Measurements from ENCODE around the gene PIGW. TPM values are rescaled to one million over a fixed set of nuclear protein-coding genes. Genes with fewer than 3 reads are reported as not detected.

Gene PIGW
- total and polyA plus RNA-seq, 4 donors = 6.2 to 15.4 (median 10.6) TPM

DNA sequence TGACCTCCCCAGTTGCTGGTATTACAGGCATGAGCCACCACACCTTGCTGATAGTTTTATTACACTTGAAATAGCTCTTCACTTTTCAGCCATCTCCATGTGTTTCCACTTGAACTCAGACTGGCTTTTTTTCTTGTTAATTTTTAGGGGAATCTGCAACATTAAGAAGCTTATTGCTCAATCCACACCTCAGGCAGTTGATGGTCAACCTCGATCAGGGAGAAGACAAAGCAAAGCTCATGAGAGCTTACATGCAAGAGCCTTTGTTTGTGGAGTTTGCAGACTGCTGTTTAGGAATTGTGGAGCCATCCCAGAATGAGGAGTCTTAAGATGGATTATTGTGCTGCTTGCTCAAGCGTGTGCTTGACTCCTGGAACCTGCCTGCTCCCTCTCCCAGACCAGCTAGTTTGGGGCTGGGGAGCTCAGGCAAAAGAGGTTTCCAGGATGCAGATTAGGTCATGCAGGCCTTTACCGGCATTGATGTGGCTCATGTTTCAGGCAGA lies 39.7 kb upstream of the PIGW start:
- Histone ChIP-seq H3K9me3 (ENCODE audit: control insufficient read depth in 4 of 4, insufficient read depth in 3 of 4, low read length in 3 of 4) (no peaks in the 10 kb centered on the region), H3K9ac (ENCODE audit: insufficient read depth in 1 of 2, low read length in 2 of 2) (no peak overlapping the region), H3K36me3 (ENCODE audit: control insufficient read depth in 4 of 4, insufficient read depth in 4 of 4, low read length in 4 of 4) (peaks cover 20 to 60% (median 47%) of the 10 kb centered on the region in 4 donors), H3K4me1 (ENCODE audit: control insufficient read depth in 5 of 5, insufficient read depth in 5 of 5, low read length in 5 of 5) (peaks cover 0 to 2% (median 0%) of the 10 kb centered on the region in 5 donors), H3K27me3 (ENCODE audit: control insufficient read depth in 3 of 3, insufficient read depth in 3 of 3, low read length in 2 of 3) (no peaks in the 10 kb centered on the region), H3K27ac (ENCODE audit: low read depth in 1 of 2, low read length in 1 of 2) (no peak overlapping the region), H3K4me3 (no peak overlapping the region)
- DNase-seq = no peak
- 69 to 71% methylated on average over 3 of the region's 3 CpGs for WGBS, 2 donors
- ATAC-seq (ENCODE audit: insufficient read depth, low FRiP score) = no peak
- TF ChIP-seq, protein P1, sequence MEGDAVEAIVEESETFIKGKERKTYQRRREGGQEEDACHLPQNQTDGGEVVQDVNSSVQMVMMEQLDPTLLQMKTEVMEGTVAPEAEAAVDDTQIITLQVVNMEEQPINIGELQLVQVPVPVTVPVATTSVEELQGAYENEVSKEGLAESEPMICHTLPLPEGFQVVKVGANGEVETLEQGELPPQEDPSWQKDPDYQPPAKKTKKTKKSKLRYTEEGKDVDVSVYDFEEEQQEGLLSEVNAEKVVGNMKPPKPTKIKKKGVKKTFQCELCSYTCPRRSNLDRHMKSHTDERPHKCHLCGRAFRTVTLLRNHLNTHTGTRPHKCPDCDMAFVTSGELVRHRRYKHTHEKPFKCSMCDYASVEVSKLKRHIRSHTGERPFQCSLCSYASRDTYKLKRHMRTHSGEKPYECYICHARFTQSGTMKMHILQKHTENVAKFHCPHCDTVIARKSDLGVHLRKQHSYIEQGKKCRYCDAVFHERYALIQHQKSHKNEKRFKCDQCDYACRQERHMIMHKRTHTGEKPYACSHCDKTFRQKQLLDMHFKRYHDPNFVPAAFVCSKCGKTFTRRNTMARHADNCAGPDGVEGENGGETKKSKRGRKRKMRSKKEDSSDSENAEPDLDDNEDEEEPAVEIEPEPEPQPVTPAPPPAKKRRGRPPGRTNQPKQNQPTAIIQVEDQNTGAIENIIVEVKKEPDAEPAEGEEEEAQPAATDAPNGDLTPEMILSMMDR (IDR thresholded peaks at IDR 0.05; ENCODE audit: control extremely low read depth, extremely low read depth) = no peak

DNA sequence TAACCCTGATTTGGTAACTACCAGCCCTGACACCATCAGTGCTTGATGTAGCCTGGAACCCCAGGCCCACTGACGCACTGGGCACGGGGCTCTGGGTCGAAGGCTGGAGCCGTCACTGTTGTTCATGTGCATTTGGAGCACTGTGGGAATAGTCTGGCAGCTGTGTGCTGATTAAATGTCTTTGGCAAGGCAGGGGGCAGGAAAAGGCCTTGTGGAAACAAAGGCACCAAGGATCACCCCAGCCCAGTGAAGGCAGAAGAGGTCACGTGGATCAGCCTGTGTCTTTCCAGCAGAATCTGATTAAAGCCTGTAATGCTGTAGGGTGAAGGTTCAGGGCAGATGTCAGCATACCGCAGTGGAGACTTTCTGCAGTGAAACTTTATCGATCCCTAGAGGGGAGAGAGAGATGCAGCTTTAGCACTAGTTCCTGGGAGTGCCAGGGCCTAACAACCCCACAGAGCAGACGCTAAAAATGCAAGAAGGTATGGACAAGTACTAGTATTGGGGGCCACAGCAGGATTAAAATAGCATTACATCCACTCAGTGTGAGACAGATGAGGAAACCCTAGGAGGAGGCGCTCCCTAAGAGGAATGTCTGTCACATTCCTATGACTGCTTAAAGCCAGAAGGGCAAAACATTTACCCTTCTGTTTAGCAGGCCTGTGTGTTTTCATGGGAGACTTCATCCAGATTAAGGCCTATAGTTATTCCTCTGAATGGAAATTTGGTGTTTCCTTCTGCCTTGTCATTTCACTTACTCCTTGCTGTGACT lies 38.6 kb upstream of the PIGW start:
- Histone ChIP-seq H3K27ac (ENCODE audit: low read depth in 1 of 2, low read length in 1 of 2) (no peak overlapping the region), H3K36me3 (ENCODE audit: control insufficient read depth in 4 of 4, insufficient read depth in 4 of 4, low read length in 4 of 4) (peaks cover 20 to 60% (median 52%) of the 10 kb centered on the region in 4 donors), H3K4me1 (ENCODE audit: control insufficient read depth in 5 of 5, insufficient read depth in 5 of 5, low read length in 5 of 5) (peaks cover 0 to 2% (median 0%) of the 10 kb centered on the region in 5 donors), H3K4me3 (no peak overlapping the region), H3K9ac (ENCODE audit: insufficient read depth in 1 of 2, low read length in 2 of 2) (no peak overlapping the region), H3K27me3 (ENCODE audit: control insufficient read depth in 3 of 3, insufficient read depth in 3 of 3, low read length in 2 of 3) (no peaks in the 10 kb centered on the region), H3K9me3 (ENCODE audit: control insufficient read depth in 4 of 4, insufficient read depth in 3 of 4, low read length in 3 of 4) (no peaks in the 10 kb centered on the region)
- 92 to 94% methylated on average over 9 of the region's 9 CpGs for WGBS, 2 donors
- DNase-seq = no peak
- TF ChIP-seq, protein P1 (IDR thresholded peaks at IDR 0.05; ENCODE audit: control extremely low read depth, extremely low read depth) = no peak
- ATAC-seq (ENCODE audit: insufficient read depth, low FRiP score) = no peak

DNA sequence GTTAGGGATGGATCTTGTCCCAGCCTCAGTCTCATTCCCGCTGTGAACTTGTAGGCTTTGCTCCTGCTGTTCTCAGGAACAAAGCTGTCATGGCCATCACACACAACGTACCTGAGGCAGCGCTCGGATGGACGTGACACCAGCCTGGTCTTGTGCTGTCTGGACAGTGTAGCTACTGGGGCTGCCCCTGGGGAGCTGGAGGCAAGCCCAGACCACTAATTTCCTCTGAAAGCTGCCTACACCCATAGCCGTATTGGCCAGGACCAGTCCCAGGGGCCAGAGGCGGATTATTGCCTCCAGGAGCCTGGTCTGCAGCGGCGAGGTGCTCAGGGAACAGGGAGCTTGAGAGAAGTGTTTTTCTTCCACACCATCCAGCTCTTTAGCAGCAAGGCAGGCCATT lies 36.6 kb upstream of the PIGW start:
- H3K9me3 ChIP-seq (ENCODE audit: control insufficient read depth in 4 of 4, insufficient read depth in 3 of 4, low read length in 3 of 4) = no peaks in the 10 kb centered on the region
- peaks cover 20 to 48% (median 37%) of the 10 kb centered on the region in 4 donors for H3K36me3 ChIP-seq (ENCODE audit: control insufficient read depth in 4 of 4, insufficient read depth in 4 of 4, low read length in 4 of 4)
- peaks cover 0 to 2% (median 0%) of the 10 kb centered on the region in 5 donors for H3K4me1 ChIP-seq (ENCODE audit: control insufficient read depth in 5 of 5, insufficient read depth in 5 of 5, low read length in 5 of 5)
- ATAC-seq (ENCODE audit: insufficient read depth, low FRiP score) (no peak), DNase-seq (no peak)
- TF ChIP-seq, protein P1 (IDR thresholded peaks at IDR 0.05; ENCODE audit: control extremely low read depth, extremely low read depth) = no peak
- H3K27ac ChIP-seq (ENCODE audit: low read depth in 1 of 2, low read length in 1 of 2) = no peak overlapping the region
- no peak overlapping the region for H3K9ac ChIP-seq (ENCODE audit: insufficient read depth in 1 of 2, low read length in 2 of 2)
- H3K4me3 ChIP-seq = no peak overlapping the region
- 92 to 93% methylated on average over 9 of the region's 9 CpGs for WGBS, 2 donors
- H3K27me3 ChIP-seq (ENCODE audit: control insufficient read depth in 3 of 3, insufficient read depth in 3 of 3, low read length in 2 of 3) = no peaks in the 10 kb centered on the region
